DMS53 treated with DMSO at 0.1 percent for 48 hours (cell line): ENCODE measurements around the gene ZBTB32.

Experiments used
- DNase-seq: peaks from one replicate; lab custom pipeline; 2025; ENCODE audit not compliant: unreplicated experiment; lab: John Stamatoyannopoulos, UW

The ZBTB32 gene

DNA sequence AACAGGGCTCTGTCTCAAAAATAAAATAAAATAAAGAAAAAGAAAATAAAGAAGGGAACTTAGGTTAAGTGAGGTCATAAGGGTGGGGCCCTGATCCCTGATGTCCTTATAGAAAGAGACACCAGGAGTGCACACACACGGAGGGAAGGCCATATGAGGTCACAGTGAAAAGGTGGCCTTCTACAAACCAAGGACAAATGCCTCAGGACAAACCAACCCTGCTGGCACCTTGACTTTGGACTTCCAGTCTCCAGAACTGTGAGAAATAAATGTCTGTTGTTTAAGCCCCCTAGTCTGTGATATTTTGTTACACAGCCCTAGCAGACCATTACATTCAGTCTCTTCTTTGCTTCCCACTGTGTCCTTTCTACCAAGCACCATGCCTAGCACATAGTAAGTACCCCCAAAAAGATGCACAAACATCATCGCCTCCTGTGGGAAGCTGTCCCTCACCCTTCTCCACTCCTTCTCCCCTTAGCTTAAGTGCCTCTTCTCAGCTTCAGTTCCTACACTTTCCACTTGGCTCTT lies 8.4 kb upstream of the ZBTB32 start:
- no peak for DNase-seq

- DNase-seq = no peak
These were observed 7.5 kb upstream of the ZBTB32 start for GRCh38 chr19:35696835-35697234.

DNA sequence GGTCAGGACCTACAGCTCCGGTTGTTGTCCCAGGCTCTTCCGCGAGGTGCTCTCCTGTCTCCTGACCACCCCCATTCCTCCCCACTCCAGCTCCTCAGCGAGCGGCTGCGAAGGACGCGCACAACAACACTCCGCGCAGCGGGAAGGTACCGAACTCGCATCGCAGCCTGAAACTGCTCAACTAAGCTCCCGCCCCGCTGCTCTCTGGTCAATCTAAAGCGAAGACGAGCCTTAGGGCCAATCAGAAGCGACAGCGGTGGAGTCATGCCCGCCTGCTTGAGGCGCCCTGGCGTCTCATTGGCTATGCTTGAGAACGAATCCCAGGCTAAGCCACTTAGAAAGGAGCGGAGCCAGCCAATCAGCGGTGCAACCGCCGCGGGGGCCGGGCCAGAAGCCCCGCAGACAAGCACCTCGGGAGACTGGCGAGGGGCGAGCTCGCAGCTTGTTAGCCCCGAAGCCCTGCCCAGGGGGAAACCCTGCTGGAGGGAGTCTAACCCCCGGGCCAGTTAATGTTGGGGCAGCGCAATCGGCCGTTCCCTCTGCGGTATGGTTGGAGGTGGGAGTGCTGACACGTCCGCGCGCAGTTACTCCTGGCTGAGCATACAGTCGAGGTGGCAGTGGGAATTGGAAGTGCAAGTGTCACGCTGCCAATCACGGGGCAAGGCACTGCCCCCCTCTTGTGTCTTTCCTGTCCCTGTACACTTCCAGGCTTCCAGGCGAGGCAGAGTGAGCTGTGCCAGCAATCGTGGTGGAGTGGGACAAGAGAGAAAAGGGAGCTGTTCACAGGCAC lies 1.9 kb upstream of the ZBTB32 start:
- DNase-seq = peak; percentile 98

GRCh38 chr19:35703343-35703742 lies 1.0 kb upstream of the ZBTB32 start:
- DNase-seq = peak; percentile 57

DNA sequence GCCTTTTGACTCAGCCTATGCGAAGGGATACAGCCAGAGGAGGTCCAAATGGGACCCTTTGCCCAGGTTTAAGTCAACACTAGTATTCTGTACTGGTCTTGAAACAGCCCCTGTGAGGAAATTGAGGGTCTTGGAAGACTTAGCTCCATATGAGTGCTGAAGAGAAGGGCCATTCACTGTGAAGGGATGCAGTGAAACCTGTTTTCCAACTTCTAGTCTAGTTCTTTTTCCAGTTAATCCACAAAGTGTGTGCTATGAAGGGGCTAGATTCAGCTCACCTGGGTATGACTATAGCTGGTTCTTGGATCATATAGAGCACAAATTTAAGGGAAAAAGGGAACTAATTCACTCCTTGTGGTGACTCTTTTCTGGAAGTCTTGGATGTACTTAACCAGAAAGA lies 4.0 kb downstream of the ZBTB32 start:
- peak; percentile 4 for DNase-seq

- DNase-seq = no peak
These were observed 6.7 kb downstream of the ZBTB32 start for GRCh38 chr19:35710784-35711723.

- DNase-seq = no peak
These were observed 8.5 kb downstream of the ZBTB32 start for GRCh38 chr19:35712567-35713505.

DNA sequence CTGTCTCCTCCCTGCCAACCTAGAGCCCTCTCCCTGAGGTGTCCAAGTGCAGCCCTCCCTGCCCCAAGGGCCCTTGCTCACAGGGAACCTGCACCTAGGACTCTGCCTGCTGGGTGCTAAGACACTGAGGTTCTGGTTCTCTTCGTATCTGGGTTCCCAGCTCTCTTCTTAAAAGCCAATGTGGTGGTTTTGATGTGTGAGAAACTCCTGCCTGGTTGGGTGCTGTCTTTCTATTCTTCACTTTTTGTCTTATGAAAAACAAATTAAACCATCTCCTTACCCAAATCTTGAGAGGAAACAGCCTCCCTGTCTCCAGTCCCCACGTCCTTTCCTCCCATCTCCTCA lies 9.1 kb downstream of the ZBTB32 start:
- DNase-seq = no peak

- no peak for DNase-seq
These were observed 9.6 kb downstream of the ZBTB32 start for GRCh38 chr19:35713904-35714495.

DNA sequence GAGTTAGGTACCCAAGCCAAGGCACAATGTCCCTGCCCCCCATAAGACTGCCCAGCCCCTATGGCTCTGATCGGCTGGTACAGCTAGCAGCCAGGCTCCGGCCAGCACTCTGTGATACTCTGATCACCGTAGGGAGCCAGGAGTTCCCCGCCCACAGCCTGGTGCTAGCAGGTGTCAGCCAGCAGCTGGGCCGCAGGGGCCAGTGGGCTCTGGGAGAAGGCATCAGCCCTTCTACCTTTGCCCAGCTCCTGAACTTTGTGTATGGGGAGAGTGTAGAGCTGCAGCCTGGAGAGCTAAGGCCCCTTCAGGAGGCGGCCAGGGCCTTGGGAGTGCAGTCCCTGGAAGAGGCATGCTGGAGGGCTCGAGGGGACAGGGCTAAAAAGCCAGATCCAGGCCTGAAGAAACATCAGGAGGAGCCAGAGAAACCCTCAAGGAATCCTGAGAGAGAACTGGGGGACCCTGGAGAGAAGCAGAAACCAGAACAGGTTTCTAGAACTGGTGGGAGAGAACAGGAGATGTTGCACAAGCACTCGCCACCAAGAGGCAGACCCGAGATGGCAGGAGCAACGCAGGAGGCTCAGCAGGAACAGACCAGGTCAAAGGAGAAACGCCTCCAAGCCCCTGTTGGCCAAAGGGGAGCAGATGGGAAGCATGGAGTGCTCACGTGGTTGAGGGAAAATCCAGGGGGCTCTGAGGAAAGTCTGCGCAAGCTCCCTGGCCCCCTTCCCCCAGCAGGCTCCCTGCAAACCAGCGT lies 10.4 kb downstream of the ZBTB32 start:
- DNase-seq = no peak

- no peak for DNase-seq
These were observed 11.0 kb downstream of the ZBTB32 start for GRCh38 chr19:35715355-35715809.

- DNase-seq = no peak
These were observed 11.8 kb downstream of the ZBTB32 start for GRCh38 chr19:35715981-35716800.

DNA sequence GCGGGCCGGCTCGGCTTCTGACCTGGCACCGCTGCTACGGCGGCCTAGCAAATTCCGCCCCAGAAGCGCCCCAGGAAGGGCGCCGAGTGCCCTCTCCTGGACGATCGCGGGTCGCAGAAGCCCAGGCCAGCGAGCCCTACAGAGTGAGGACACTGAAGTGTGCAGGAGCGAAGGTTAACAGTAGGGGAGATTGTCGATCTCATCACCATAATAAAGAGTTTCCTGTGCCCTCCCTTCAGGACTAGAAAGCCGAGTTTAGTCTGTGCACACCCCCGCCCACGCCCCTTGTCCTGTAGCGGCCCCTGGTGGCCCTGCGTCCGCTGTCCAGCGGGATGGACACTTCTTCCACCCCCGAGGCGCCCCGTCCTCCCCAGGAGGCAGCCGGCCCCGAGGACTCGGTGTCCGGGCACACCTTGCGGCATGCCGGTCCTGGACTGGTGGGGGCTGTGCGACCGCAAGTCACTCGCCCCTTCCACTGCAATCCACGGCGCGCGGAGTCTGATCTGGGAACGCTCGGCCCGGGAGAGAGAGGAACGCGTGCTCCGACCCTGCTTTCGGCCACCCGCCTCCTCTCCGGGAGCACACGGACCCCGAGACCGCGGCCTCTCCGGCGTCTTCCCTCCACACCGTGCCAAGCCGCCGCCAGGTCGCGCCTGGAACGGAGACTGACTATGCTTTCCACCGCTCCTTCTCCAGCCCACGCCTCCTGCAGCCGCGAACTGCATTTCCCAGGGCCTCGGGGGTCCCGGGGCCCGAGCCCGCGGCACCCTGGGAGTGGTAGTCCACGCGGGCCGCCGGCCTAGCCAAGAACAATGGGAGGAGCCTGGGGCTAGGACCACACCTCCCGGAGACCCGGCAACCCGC lies 12.7 kb downstream of the ZBTB32 start:
- peak; percentile 95 for DNase-seq

- DNase-seq = peak; percentile 97
These were observed 13.4 kb downstream of the ZBTB32 start, which contains the start of gene KMT2B for GRCh38 chr19:35717665-35718344. KMT2B (plus strand) TSS chr19:35718003; CDS start chr19:35718019, 16 bp downstream.

DNA sequence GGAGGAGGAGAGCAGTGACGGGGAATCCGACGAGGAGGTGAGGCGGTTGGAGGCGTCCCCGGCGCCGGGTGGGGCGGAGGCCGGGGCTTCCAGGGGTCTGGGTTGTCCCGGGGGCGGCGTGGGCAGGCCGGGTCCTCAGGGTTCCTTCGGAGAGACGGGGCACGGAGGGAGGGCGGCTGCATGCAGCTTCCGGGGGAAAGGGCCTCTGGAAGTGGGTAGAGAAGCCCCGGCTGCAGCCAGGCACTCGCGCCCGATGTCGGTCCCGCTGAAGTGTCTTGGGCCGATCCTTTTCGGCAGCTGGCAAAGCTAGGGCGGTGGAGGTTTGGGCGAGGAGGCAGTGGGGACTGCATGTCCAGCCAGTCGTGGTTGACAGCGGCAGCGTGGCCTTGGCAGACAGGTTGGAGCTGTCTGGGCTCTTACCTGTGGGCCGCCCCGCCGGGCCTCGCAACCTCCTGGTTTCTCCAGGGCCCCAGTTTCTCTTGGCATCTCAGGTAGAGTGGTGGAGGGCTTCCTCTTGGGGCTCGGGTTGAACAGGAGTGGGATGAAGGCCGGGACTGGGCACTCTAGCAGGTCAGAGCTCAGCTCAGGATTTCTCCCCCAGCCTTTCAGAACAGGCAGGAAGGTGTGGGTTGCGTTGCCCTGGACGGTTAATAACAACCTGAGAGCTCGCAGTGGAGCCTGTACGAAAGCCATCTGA lies 14.1 kb downstream of the ZBTB32 start:
- DNase-seq = no peak

GRCh38 chr19:35719402-35720162 lies 15.2 kb downstream of the ZBTB32 start:
- DNase-seq = no peak
